PFSK-1 (cell line): Measurements from ENCODE around the gene NPAS1.
A peak's percentile ranks its signal among the peaks of the same experiment; 100 is the strongest.

Source experiments
- FOXP2 ChIP-seq: optimal IDR thresholded peaks from 2 replicates; pipeline ENCODE3; 2011; ENCODE audit warnings: borderline replicate concordance, control low read depth, inconsistent platforms; ENCODE audit not compliant: insufficient read depth; ENCODE audit errors: extremely low read length, extremely low read depth
- POLR2AphosphoS5 ChIP-seq: IDR thresholded peaks from 2 replicates; pipeline ENCODE4 v1.6.1; 2012; ENCODE audit warnings: low read depth, mild to moderate bottlenecking, control low read depth, low read length, moderate library complexity
- SIN3A ChIP-seq: IDR thresholded peaks from 2 replicates; pipeline ENCODE4 v1.6.1; 2012; ENCODE audit warnings: mild to moderate bottlenecking, low read length, moderate library complexity, borderline replicate concordance; ENCODE audit not compliant: insufficient read depth
- TAF1 ChIP-seq: IDR thresholded peaks from 2 replicates; pipeline ENCODE4 v1.6.1; 2012; ENCODE audit warnings: low read length, control low read depth, borderline replicate concordance; ENCODE audit not compliant: insufficient read depth
- TF ChIP-seq, protein P1 (sequence below), 2 experiments: IDR thresholded peaks; 2 replicates each; pipeline versions ENCODE4 v1.6.1 to v1.8.0; 2011 to 2012; ENCODE audit warnings: low read depth in 2 of 2, low read length in 2 of 2, control low read depth in 1 of 2, inconsistent platforms in 1 of 2, mild to moderate bottlenecking in 1 of 2, moderate library complexity in 1 of 2; ENCODE audit not compliant: insufficient read depth in 1 of 2

Gene NPAS1

DNA sequence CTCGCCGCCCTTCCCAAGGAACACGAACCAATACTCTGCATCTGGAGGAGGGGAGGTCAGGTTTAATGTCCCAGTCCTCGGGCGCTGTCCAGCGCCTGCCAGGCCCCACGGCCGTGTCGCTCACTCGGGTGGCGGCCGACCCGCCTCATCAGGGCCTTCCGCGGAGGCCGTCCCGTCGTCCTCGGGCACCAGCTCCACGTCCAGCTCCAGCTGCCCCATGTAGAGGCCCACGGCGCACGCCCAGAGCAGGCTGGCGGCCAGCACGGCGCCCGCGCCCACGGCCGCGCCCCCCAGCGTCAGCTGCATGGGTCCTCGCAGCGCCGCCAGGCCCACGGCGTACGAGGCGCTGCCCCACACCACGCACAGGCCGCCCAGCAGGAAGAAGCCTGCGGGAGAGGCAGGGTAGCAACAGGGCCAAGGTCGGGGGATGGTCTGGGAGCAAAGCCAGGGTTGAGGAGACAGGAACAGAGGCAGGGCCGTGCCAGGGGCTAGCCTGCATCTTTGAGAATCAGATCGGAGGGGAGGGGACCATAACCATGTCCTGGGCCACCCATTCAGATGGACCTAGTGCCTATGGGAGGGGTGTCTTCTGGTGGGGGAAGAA, 26.3 kb downstream of the NPAS1 start:
- TF ChIP-seq, protein P1, sequence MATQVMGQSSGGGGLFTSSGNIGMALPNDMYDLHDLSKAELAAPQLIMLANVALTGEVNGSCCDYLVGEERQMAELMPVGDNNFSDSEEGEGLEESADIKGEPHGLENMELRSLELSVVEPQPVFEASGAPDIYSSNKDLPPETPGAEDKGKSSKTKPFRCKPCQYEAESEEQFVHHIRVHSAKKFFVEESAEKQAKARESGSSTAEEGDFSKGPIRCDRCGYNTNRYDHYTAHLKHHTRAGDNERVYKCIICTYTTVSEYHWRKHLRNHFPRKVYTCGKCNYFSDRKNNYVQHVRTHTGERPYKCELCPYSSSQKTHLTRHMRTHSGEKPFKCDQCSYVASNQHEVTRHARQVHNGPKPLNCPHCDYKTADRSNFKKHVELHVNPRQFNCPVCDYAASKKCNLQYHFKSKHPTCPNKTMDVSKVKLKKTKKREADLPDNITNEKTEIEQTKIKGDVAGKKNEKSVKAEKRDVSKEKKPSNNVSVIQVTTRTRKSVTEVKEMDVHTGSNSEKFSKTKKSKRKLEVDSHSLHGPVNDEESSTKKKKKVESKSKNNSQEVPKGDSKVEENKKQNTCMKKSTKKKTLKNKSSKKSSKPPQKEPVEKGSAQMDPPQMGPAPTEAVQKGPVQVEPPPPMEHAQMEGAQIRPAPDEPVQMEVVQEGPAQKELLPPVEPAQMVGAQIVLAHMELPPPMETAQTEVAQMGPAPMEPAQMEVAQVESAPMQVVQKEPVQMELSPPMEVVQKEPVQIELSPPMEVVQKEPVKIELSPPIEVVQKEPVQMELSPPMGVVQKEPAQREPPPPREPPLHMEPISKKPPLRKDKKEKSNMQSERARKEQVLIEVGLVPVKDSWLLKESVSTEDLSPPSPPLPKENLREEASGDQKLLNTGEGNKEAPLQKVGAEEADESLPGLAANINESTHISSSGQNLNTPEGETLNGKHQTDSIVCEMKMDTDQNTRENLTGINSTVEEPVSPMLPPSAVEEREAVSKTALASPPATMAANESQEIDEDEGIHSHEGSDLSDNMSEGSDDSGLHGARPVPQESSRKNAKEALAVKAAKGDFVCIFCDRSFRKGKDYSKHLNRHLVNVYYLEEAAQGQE (IDR thresholded peaks at IDR 0.05; ENCODE audit: insufficient read depth in 1 of 2, low read depth in 2 of 2, low read length in 2 of 2) = peak in 1 of 2 experiments; percentile 68; a peak in 2 of 4 replicates
- TF ChIP-seq FOXP2 (no peak), TAF1 (no peak), POLR2AphosphoS5 (no peak)

DNA sequence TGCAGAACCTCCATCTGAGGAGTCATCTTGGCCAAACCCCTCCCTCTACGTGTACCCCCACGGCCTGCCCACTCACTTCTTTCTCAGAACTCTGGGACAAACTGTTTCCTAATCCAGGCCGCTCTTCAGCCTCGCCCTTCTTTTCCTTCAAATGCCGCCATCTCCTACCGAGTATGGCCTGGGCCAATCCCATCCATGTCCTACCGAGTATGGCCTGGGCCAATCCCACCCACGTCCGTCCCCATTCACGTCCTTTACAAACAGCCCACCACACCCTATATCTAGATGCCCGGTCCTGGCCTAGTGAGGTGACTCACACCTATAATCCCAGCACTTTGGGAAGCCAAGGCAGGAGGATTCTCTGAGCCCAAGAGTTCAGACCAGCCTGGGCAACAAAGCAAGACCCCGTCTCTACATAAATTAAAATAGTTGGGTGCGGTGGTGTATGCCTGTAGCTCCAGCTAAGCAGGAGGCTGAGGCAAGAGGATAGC, 27.7 kb downstream of the NPAS1 start:
- TF ChIP-seq POLR2AphosphoS5 (no peak), SIN3A (no peak), FOXP2 (no peak), TAF1 (no peak)
- TF ChIP-seq, protein P1 (IDR thresholded peaks at IDR 0.05; ENCODE audit: insufficient read depth in 1 of 2, low read depth in 2 of 2, low read length in 2 of 2) = no peak

- TF ChIP-seq FOXP2 = no peak
- TF ChIP-seq, protein P1 (IDR thresholded peaks at IDR 0.05; ENCODE audit: insufficient read depth in 1 of 2, low read depth in 2 of 2, low read length in 2 of 2) = no peak
- peak; percentile 80; the same call in 1 of the 2 replicates for TF ChIP-seq TAF1
- peak; percentile 86; the same call in 1 of the 2 replicates for TF ChIP-seq POLR2AphosphoS5
Observed at GRCh38 chr19:47047763-47048405, 28.2 kb downstream of the NPAS1 start.

DNA sequence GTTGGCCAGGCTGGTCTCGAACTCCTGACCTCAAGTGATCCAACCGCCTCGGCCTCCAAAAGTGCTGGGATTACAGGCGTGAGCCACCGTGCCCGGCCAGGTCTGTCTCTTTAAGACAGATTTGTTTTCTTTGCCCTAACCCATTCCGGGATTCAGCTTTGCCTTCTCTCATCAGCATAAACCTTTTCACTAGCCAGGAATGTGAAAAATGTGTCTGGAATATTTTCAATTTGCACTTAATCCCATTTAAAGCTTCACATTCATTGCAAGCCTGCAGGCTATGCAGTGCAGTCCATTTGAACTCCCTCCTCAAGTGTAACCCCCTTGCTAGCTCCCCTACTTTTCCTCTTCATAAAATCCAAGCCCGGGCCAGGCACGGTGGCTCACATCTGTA, 29.7 kb downstream of the NPAS1 start:
- TF ChIP-seq, protein P1 (IDR thresholded peaks at IDR 0.05; ENCODE audit: insufficient read depth in 1 of 2, low read depth in 2 of 2, low read length in 2 of 2) = no peak
- no peak for TF ChIP-seq TAF1
